ENCODE data around the gene DCD. TPM values are rescaled to one million over a fixed set of nuclear protein-coding genes. Genes with fewer than 3 reads are reported as not detected.

The DCD gene
- total RNA-seq, 1 experiment from 2014 or later: not detected

DNA sequence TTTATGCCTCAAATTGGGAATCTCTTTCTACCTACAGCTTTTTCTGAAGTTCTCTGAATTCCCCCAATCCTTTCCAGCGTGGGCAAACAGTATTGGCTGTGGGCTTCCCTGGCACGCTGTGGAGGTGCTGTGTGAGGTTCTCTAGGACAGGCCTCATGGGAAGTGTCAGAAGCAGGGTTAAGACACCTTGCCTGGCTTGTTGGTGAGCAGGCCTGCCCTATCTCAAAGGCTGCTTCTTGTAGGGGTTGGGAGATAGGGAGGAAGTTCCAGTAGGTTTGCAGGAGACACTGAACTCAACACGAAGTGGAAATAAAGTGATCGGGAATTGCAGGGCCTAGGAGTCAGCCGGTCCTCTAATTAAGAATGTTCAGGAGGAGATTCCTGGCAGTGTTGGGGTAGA is 30.0 kb upstream of the DCD start:
- Histone ChIP-seq H3K27me3 (ENCODE audit: insufficient read depth, low read length) (no peaks in the 10 kb centered on the region), H3K9ac (ENCODE audit: extremely low read depth, insufficient read length, low read length) (no peak overlapping the region), H2BK120ac (ENCODE audit: low read depth, low read length, poor library complexity, severe bottlenecking) (no peak overlapping the region), H4K20me1 (ENCODE audit: control insufficient read depth, insufficient read depth, insufficient read length) (no peaks in the 10 kb centered on the region), H4K91ac (ENCODE audit: insufficient read length, low read depth, low read length) (no peak overlapping the region), H3K79me1 (ENCODE audit: insufficient read depth, low read depth, low read length, poor library complexity, severe bottlenecking) (no peaks in the 10 kb centered on the region), H3K79me2 (ENCODE audit: insufficient read depth, low read length) (no peaks in the 10 kb centered on the region), H4K5ac (ENCODE audit: insufficient read length, low read depth, low read length) (no peak overlapping the region), H3K14ac (ENCODE audit: insufficient read depth, low read length) (peak overlapping the region; percentile 37; the same call in 1 of the 2 replicates), H2BK5ac (ENCODE audit: insufficient read length, low read length) (no peak overlapping the region), H2AFZ (ENCODE audit: low read length) (no peak overlapping the region), H3K4me2 (ENCODE audit: insufficient read depth, insufficient read length, low read length) (no peak overlapping the region), H2AK5ac (ENCODE audit: insufficient read length, low read length) (no peak overlapping the region), H3K23ac (ENCODE audit: insufficient read length, low read depth, low read length) (no peak overlapping the region), H3K27ac (ENCODE audit: insufficient read length, low read depth, low read length) (no peak overlapping the region), H2BK12ac (ENCODE audit: insufficient read length, low read depth, low read length) (no peak overlapping the region), H3K4ac (ENCODE audit: low read depth, low read length) (no peak overlapping the region), H3K9me3 (ENCODE audit: control insufficient read depth, low read depth, low read length) (no peaks in the 10 kb centered on the region), H3T11ph (ENCODE audit: low read length) (no peak overlapping the region), H3K18ac (ENCODE audit: insufficient read length, low read depth, low read length) (no peak overlapping the region), H4K8ac (replicated peaks; ENCODE audit: insufficient read length, low read depth, low read length) (no peak overlapping the region), H2BK15ac (ENCODE audit: low read depth, low read length) (no peak overlapping the region), H3K23me2 (ENCODE audit: insufficient read length, low read depth, low read length, poor library complexity, severe bottlenecking) (no peaks in the 10 kb centered on the region), H3K4me1 (ENCODE audit: insufficient read depth, low read length) (peaks cover 14% of the 10 kb centered on the region; the same call in 1 of the 2 replicates), H3K56ac (ENCODE audit: insufficient read length, low read depth, low read length) (no peak overlapping the region), H2BK20ac (ENCODE audit: low read depth, low read length, poor library complexity, severe bottlenecking) (no peak overlapping the region)
- peaks cover 48 to 53% of the 10 kb centered on the region in 2 experiments for H3K4me1 Mint-ChIP-seq
- no peak for DNase-seq
- TF ChIP-seq, protein P1, sequence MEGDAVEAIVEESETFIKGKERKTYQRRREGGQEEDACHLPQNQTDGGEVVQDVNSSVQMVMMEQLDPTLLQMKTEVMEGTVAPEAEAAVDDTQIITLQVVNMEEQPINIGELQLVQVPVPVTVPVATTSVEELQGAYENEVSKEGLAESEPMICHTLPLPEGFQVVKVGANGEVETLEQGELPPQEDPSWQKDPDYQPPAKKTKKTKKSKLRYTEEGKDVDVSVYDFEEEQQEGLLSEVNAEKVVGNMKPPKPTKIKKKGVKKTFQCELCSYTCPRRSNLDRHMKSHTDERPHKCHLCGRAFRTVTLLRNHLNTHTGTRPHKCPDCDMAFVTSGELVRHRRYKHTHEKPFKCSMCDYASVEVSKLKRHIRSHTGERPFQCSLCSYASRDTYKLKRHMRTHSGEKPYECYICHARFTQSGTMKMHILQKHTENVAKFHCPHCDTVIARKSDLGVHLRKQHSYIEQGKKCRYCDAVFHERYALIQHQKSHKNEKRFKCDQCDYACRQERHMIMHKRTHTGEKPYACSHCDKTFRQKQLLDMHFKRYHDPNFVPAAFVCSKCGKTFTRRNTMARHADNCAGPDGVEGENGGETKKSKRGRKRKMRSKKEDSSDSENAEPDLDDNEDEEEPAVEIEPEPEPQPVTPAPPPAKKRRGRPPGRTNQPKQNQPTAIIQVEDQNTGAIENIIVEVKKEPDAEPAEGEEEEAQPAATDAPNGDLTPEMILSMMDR (conservative IDR thresholded peaks at IDR 0.05): no peak
- no peaks in the 10 kb centered on the region; a peak in 1 of 5 replicates for H3K9me3 Mint-ChIP-seq
- peak overlapping the region in 2 of 3 experiments; percentile 18 to 20; a peak in 2 of 7 replicates for H3K27ac Mint-ChIP-seq
- no peak overlapping the region for H3K4me3 Mint-ChIP-seq
- no CpG with 5 or more reads among the region's 5 CpGs for WGBS (ENCODE audit: extremely low coverage, insufficient read length, low lambda C conversion rate)
- H3K27me3 Mint-ChIP-seq (ENCODE audit: low read depth): peaks cover 1% of the 10 kb centered on the region
- H3K36me3 Mint-ChIP-seq (ENCODE audit: insufficient read depth in 1 of 3, low read depth in 3 of 3): 0 out of 7 replicates have a peak, but pooled peaks cover 0 to 1% (median 0%) of the 10 kb centered on the region in 3 experiments
